ENCODE measurements around the gene EFNA1. TPM values are rescaled to one million over a fixed set of nuclear protein-coding genes. Genes with fewer than 3 reads are reported as not detected.

The EFNA1 gene
- total RNA-seq, 1 experiment from 2014 or later = 49.9 TPM

Other genes starting within 250 kb of the EFNA1 start
- 32.3 and 41.5 TPM in 2 replicates for gene PMVK, start 191.2 kb upstream of the EFNA1 start, total RNA-seq (2014; rRNA removed)
- 35.4 and 43.1 TPM in 2 replicates for gene PBXIP1, start 171.8 kb upstream of the EFNA1 start, total RNA-seq (2014; rRNA removed)
- gene PYGO2, start 166.1 kb upstream of the EFNA1 start, total RNA-seq (2014; rRNA removed) = 41.7 and 43.3 TPM in 2 replicates
- 106 and 107 TPM in 2 replicates for gene SHC1, start 157.1 kb upstream of the EFNA1 start, total RNA-seq (2014; rRNA removed)
- 330 and 390 TPM in 2 replicates for gene CKS1B, start 153.2 kb upstream of the EFNA1 start, total RNA-seq (2014; rRNA removed)
- gene FLAD1, start 144.5 kb upstream of the EFNA1 start, total RNA-seq (2014; rRNA removed) = 58.5 and 84.0 TPM in 2 replicates
- not detected in 2 replicates for gene LENEP, start 134.3 kb upstream of the EFNA1 start, total RNA-seq (2014; rRNA removed)
- gene ZBTB7B, start 125.1 kb upstream of the EFNA1 start, total RNA-seq (2014; rRNA removed) = 39.7 and 59.1 TPM in 2 replicates
- 0.18 and 3.0 TPM in 2 replicates for gene DCST2, start 94.1 kb upstream of the EFNA1 start, total RNA-seq (2014; rRNA removed)
- not detected in 2 replicates for gene DCST1, start 94.1 kb upstream of the EFNA1 start, total RNA-seq (2014; rRNA removed)
- 334 and 384 TPM in 2 replicates for gene ADAM15, start 76.6 kb upstream of the EFNA1 start, total RNA-seq (2014; rRNA removed)
- gene EFNA4, start 64.1 kb upstream of the EFNA1 start, total RNA-seq (2014; rRNA removed) = 36.7 and 37.4 TPM in 2 replicates
- gene EFNA3, start 49.0 kb upstream of the EFNA1 start, total RNA-seq (2014; rRNA removed) = 16.2 and 23.5 TPM in 2 replicates
- 59.2 and 75.2 TPM in 2 replicates for gene SLC50A1, start 8.0 kb downstream of the EFNA1 start, total RNA-seq (2014; rRNA removed)
- 53.6 and 74.3 TPM in 2 replicates for gene DPM3, start 12.7 kb downstream of the EFNA1 start, total RNA-seq (2014; rRNA removed)
- gene KRTCAP2, start 45.4 kb downstream of the EFNA1 start, total RNA-seq (2014; rRNA removed) = 241 and 257 TPM in 2 replicates
- 4.1 and 5.4 TPM in 2 replicates for gene TRIM46, start 46.0 kb downstream of the EFNA1 start, total RNA-seq (2014; rRNA removed)
- 12.0 and 13.0 TPM in 2 replicates for gene THBS3, start 80.0 kb downstream of the EFNA1 start, total RNA-seq (2014; rRNA removed)
- 141 and 152 TPM in 2 replicates for gene MTX1, start 80.8 kb downstream of the EFNA1 start, total RNA-seq (2014; rRNA removed)
- gene ENTREP3, start 127.6 kb downstream of the EFNA1 start, total RNA-seq (2014; rRNA removed) = 30.9 and 54.7 TPM in 2 replicates
- gene SCAMP3, start 134.5 kb downstream of the EFNA1 start, total RNA-seq (2014; rRNA removed) = 218 and 219 TPM in 2 replicates
- gene CLK2, start 145.6 kb downstream of the EFNA1 start, total RNA-seq (2014; rRNA removed) = 44.5 and 49.9 TPM in 2 replicates
- 1.8 and 1.9 TPM in 2 replicates for gene HCN3, start 149.6 kb downstream of the EFNA1 start, total RNA-seq (2014; rRNA removed)
- gene PKLR, start 173.6 kb downstream of the EFNA1 start, total RNA-seq (2014; rRNA removed) = not detected in 2 replicates
- 301 and 313 TPM in 2 replicates for gene FDPS, start 181.0 kb downstream of the EFNA1 start, total RNA-seq (2014; rRNA removed)
- 80.3 and 85.1 TPM in 2 replicates for gene RUSC1, start 193.0 kb downstream of the EFNA1 start, total RNA-seq (2014; rRNA removed)

All from PC-3 (cell line).